ENCODE measurements around the gene DESI1. TPM values are rescaled to one million over a fixed set of nuclear protein-coding genes. Genes with fewer than 3 reads are reported as not detected.
"Not testable (repeated sequence)": the region's sequence is repeated elsewhere in the genome, so short reads cannot be mapped to it uniquely, and the experiment has no call there.

Gene DESI1
- total RNA-seq, 2 donors from 2014 or later: 21.9 to 22.9 TPM

- no peak for TF ChIP-seq CTCF (IDR thresholded peaks at IDR 0.05)
- Histone ChIP-seq H3K4me1 (ENCODE audit: control insufficient read depth in 1 of 2, low read depth in 2 of 2) (peaks cover 0 to 16% of the 10 kb centered on the region in 2 donors), H3K36me3 (peaks cover 40% of the 10 kb centered on the region), H3K27ac (peak overlapping the region; percentile 61 to 64), H3K27me3 (replicated peaks; ENCODE audit: insufficient read depth) (no peaks in the 10 kb centered on the region), H3K4me3 (no peak overlapping the region), H3K9me3 (no peaks in the 10 kb centered on the region)
- DNase-seq (ENCODE audit: low spot score) (no peak), ATAC-seq (ENCODE audit: insufficient number of reproducible peaks, low FRiP score, low read depth) (no peak)
Observed at GRCh38 chr22:41574847-41575381, 45.9 kb downstream of the DESI1 start.

GRCh38 chr22:41573677-41574076 is 47.2 kb downstream of the DESI1 start:
- no peak for ATAC-seq (ENCODE audit: insufficient number of reproducible peaks, low FRiP score, low read depth)

GRCh38 chr22:41572305-41572704 is 48.5 kb downstream of the DESI1 start:
- not testable (repeated sequence) for H3K27ac ChIP-seq; H3K9me3 ChIP-seq; H3K27me3 ChIP-seq (replicated peaks; ENCODE audit: insufficient read depth); DNase-seq (ENCODE audit: low spot score); ATAC-seq (ENCODE audit: insufficient number of reproducible peaks, low FRiP score, low read depth); H3K4me3 ChIP-seq
- Histone ChIP-seq H3K36me3 (peaks cover 31% of the 10 kb centered on the region), H3K4me1 (ENCODE audit: control insufficient read depth in 1 of 2, low read depth in 2 of 2) (peaks cover 14 to 42% of the 10 kb centered on the region in 2 donors)

More at GRCh38 chr22:41573677-41574076, 47.2 kb downstream of the DESI1 start:
- H3K27ac ChIP-seq: no peak overlapping the region
- no peak for TF ChIP-seq CTCF (IDR thresholded peaks at IDR 0.05)
- peaks cover 6 to 28% of the 10 kb centered on the region in 2 donors for H3K4me1 ChIP-seq (ENCODE audit: control insufficient read depth in 1 of 2, low read depth in 2 of 2)
- DNase-seq (ENCODE audit: low spot score): no peak
- no peak overlapping the region for H3K4me3 ChIP-seq
- H3K27me3 ChIP-seq (replicated peaks; ENCODE audit: insufficient read depth): no peaks in the 10 kb centered on the region
- H3K36me3 ChIP-seq: peaks cover 35% of the 10 kb centered on the region
- H3K9me3 ChIP-seq: no peaks in the 10 kb centered on the region

DNA sequence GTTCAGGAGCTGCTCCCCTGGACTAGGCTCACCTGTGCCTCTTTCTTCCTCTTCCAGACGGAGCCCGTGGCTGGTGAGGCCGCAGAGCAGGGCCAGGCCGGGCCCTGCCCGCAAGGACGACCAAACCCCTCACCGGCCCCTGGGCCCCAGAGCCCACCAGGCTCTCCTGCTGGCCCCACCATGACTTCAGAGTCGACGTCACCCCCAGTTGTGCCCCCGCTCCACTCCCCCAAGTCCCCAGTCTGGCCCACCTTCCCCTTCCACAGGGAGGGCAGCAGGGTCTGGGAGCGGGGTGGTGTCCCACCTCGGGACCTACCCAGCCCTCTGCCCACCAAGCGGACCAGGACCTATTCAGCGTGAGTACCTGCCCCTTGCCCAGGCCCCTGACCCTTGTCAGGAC is 49.1 kb downstream of the DESI1 start:
- no peak for ATAC-seq (ENCODE audit: insufficient number of reproducible peaks, low FRiP score, low read depth)
- TF ChIP-seq CTCF (IDR thresholded peaks at IDR 0.05): no peak
- H3K4me1 ChIP-seq (ENCODE audit: control insufficient read depth in 1 of 2, low read depth in 2 of 2): peaks cover 19 to 47% of the 10 kb centered on the region in 2 donors
- H3K27ac ChIP-seq: no peak overlapping the region
- H3K4me3 ChIP-seq: no peak overlapping the region
- no peaks in the 10 kb centered on the region for H3K9me3 ChIP-seq
- DNase-seq (ENCODE audit: low spot score): no peak
- no peaks in the 10 kb centered on the region for H3K27me3 ChIP-seq (replicated peaks; ENCODE audit: insufficient read depth)
- peaks cover 27% of the 10 kb centered on the region for H3K36me3 ChIP-seq

- ATAC-seq (ENCODE audit: insufficient number of reproducible peaks, low FRiP score, low read depth): no peak
- no peak for DNase-seq (ENCODE audit: low spot score)
- Histone ChIP-seq H3K36me3 (peaks cover 19% of the 10 kb centered on the region), H3K9me3 (no peaks in the 10 kb centered on the region), H3K27ac (peak overlapping the region; percentile 2 to 50), H3K4me3 (no peak overlapping the region), H3K4me1 (ENCODE audit: control insufficient read depth in 1 of 2, low read depth in 2 of 2) (peaks cover 26 to 61% of the 10 kb centered on the region in 2 donors), H3K27me3 (replicated peaks; ENCODE audit: insufficient read depth) (no peaks in the 10 kb centered on the region)
- TF ChIP-seq CTCF (IDR thresholded peaks at IDR 0.05): no peak
Observed at GRCh38 chr22:41570221-41570620, 50.6 kb downstream of the DESI1 start.

DNA sequence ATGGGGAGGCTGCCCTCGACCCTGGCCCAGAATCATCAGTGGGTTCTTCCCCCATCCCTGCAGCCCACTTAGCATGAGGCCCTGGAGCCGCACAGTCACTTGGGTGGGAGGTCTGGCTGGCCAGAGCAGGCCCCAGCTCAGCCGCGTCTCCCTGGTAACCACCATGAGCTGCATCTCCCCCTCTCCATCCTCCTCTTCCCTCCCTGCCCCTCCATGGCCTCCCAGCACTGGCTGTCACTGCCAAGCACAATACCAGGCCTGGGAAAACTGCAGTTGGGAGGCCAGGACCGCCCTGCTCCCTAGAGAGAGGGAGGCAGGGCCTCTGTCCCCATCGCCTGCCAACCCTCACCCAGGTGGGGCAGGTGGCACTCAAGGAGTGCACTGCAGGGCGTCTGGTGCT is 52.0 kb downstream of the DESI1 start:
- H3K4me1 ChIP-seq (ENCODE audit: control insufficient read depth in 1 of 2, low read depth in 2 of 2): peaks cover 35 to 66% of the 10 kb centered on the region in 2 donors
- TF ChIP-seq CTCF (IDR thresholded peaks at IDR 0.05): no peak
- ATAC-seq (ENCODE audit: insufficient number of reproducible peaks, low FRiP score, low read depth): no peak
- no peak for DNase-seq (ENCODE audit: low spot score)
- H3K9me3 ChIP-seq: no peaks in the 10 kb centered on the region
- no peaks in the 10 kb centered on the region for H3K27me3 ChIP-seq (replicated peaks; ENCODE audit: insufficient read depth)
- H3K36me3 ChIP-seq: peaks cover 17% of the 10 kb centered on the region
- peak overlapping the region; percentile 40 to 74 for H3K27ac ChIP-seq
- H3K4me3 ChIP-seq: no peak overlapping the region
